Activated CD8-positive, alpha-beta memory T cell treated with anti-CD3 and anti-CD28 coated beads, Interleukin-2, amount 50 U/mL, for 1 hour (primary cell): Measurements from ENCODE around the gene UBP1.
"Not testable (repeated sequence)": the region's sequence is repeated elsewhere in the genome, so short reads cannot be mapped to it uniquely, and the experiment has no call there.

Experiments
- DNase-seq: peaks from one replicate; pipeline ENCODE4 v3.0.0-alpha.2; 2020; ENCODE audit errors: extremely low read depth

Gene UBP1

GRCh38 chr3:33437556-33438283 lies 2.5 kb downstream of the UBP1 start:
- no peak for DNase-seq

GRCh38 chr3:33433843-33434242 lies 6.4 kb downstream of the UBP1 start:
- no peak for DNase-seq

- no peak for DNase-seq
Observed at GRCh38 chr3:33430571-33430970, 9.6 kb downstream of the UBP1 start.

GRCh38 chr3:33430061-33430460 lies 10.1 kb downstream of the UBP1 start:
- no peak for DNase-seq

GRCh38 chr3:33429306-33429705 lies 10.9 kb downstream of the UBP1 start:
- not testable (repeated sequence) for DNase-seq

- DNase-seq, result no peak
Observed at GRCh38 chr3:33428734-33429133, 11.5 kb downstream of the UBP1 start.

GRCh38 chr3:33426630-33427317 lies 13.4 kb downstream of the UBP1 start:
- no peak for DNase-seq

GRCh38 chr3:33426068-33426467 lies 14.1 kb downstream of the UBP1 start:
- DNase-seq, result no peak

- DNase-seq, result no peak
Observed at GRCh38 chr3:33425453-33425852, 14.8 kb downstream of the UBP1 start.

- DNase-seq, result no peak
Observed at GRCh38 chr3:33424606-33425452, 15.4 kb downstream of the UBP1 start.

- no peak for DNase-seq
Observed at GRCh38 chr3:33420966-33421365, 19.2 kb downstream of the UBP1 start.

GRCh38 chr3:33419948-33420347 lies 20.3 kb downstream of the UBP1 start:
- no peak for DNase-seq

- no peak for DNase-seq
Observed at GRCh38 chr3:33417066-33417673, 23.0 kb downstream of the UBP1 start.

GRCh38 chr3:33410816-33411215 lies 29.4 kb downstream of the UBP1 start:
- DNase-seq, result not testable (repeated sequence)

GRCh38 chr3:33403756-33404155 lies 36.4 kb downstream of the UBP1 start:
- DNase-seq, result no peak

GRCh38 chr3:33402936-33403335 lies 37.3 kb downstream of the UBP1 start:
- no peak for DNase-seq

GRCh38 chr3:33401781-33402180 lies 38.4 kb downstream of the UBP1 start:
- no peak for DNase-seq

- no peak for DNase-seq
Observed at GRCh38 chr3:33398410-33398809, 41.8 kb downstream of the UBP1 start.

GRCh38 chr3:33395900-33396299 lies 44.3 kb downstream of the UBP1 start:
- DNase-seq, result no peak

GRCh38 chr3:33394403-33395054 lies 45.7 kb downstream of the UBP1 start:
- DNase-seq, result no peak

GRCh38 chr3:33392703-33393125 lies 47.5 kb downstream of the UBP1 start:
- no peak for DNase-seq

- DNase-seq, result no peak
Observed at GRCh38 chr3:33392144-33392543, 48.1 kb downstream of the UBP1 start.
